ENCODE results near the gene LRSAM1.

Gene LRSAM1

DNA sequence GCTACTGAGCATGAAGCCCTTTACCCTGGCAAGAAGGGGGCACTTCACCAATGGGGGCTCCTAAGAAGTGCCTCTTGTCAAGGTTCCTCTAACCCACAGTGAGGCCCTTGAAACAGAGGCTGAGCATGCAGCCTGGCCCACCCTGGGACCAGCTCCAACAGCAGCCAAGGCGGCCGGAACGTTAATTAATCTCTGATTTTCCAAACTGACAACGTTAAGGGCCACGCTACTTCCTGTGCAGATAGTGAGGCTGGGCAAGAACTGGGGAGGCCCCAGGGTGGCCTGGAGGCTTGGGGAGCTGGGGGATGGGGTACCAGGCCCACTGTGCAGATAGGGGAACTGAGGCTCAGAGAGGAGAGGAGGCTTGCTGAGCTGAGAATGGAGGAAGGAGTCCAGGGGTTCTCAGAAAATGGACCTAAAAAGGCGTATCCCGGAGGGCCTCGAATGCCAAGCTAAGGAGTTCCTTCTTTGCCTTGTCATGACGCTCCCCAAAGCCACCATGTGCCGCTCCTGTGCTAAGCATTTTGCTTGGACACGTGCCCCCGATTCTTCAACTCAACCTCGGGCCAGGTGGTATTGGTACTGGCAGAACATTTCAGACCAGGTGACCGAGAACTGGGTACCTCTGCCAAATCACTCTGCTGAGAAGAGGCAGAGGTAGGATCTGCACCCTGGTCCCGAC is 88.8 kb downstream of the LRSAM1 start:
- DNase-seq (ENCODE audit: low spot score): no peak
- Histone ChIP-seq H3K4me3 (ENCODE audit: low read length in 2 of 2) (no peak overlapping the region), H3K4me1 (ENCODE audit: control insufficient read depth in 2 of 2, insufficient read depth in 1 of 2, low read depth in 1 of 2, low read length in 2 of 2) (peaks cover 0 to 5% of the 10 kb centered on the region in 2 donors), H3K79me1 (ENCODE audit: low read depth, low read length) (peaks cover 17% of the 10 kb centered on the region), H2BK15ac (ENCODE audit: low read length) (no peak overlapping the region), H2BK120ac (ENCODE audit: low read depth, low read length) (no peak overlapping the region), H2BK5ac (ENCODE audit: low read length) (peak overlapping the region; percentile 26), H3K9ac (ENCODE audit: low read depth, low read length, poor library complexity) (no peak overlapping the region), H3K27me3 (ENCODE audit: control insufficient read depth in 3 of 3, insufficient read depth in 3 of 3, low read depth in 1 of 3, low read length in 3 of 3) (no peaks in the 10 kb centered on the region), H2BK12ac (ENCODE audit: low read length) (no peak overlapping the region), H3K4me2 (ENCODE audit: insufficient read depth, low read length, poor library complexity, severe bottlenecking) (no peak overlapping the region), H3K9me3 (replicated peaks in 1 of 2; ENCODE audit: control insufficient read depth in 2 of 2, insufficient read depth in 1 of 2, low read depth in 1 of 2, low read length in 2 of 2) (no peaks in the 10 kb centered on the region), H2AK5ac (ENCODE audit: low read depth, low read length) (peak overlapping the region; percentile 45), H4K91ac (ENCODE audit: low read depth, low read length, poor library complexity) (no peak overlapping the region), H3K4ac (ENCODE audit: low read length) (no peak overlapping the region), H3K36me3 (replicated peaks in 1 of 2; ENCODE audit: control insufficient read depth in 2 of 2, insufficient read depth in 2 of 2, low read length in 2 of 2) (no peaks in the 10 kb centered on the region), H3K18ac (ENCODE audit: low read length) (peak overlapping the region; percentile 8), H3K23ac (ENCODE audit: low read depth, low read length, poor library complexity) (no peak overlapping the region), H3K27ac (replicated peaks; ENCODE audit: low read length) (no peak overlapping the region), H4K8ac (ENCODE audit: low read depth, low read length) (no peak overlapping the region), H3K14ac (ENCODE audit: low read length) (no peak overlapping the region), H2AFZ (ENCODE audit: low read length) (no peak overlapping the region)
- WGBS, 2 donors (ENCODE audit: extremely low coverage in 2 of 2, insufficient read length in 2 of 2, insufficient replicate concordance in 1 of 2): no CpG with 5 or more reads among the region's 15 CpGs

DNA sequence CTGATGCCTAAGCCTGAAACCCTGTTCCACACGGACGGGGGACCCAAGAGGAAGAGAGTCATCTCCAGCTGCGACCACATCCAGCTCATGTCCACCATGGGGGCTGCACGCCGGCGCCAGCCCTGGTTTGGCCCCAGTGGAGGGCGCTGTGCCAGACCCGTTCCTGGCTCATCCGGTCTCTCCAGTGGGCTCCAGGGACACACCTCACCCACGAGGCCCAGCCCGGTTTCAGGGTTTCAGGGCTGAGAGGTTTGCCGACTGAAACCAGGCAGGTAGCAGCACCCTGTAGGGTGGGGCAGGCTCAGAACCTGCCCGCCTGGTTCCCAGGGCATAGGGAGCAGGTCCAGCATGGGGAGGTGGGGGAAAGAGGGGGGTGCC is 89.3 kb downstream of the LRSAM1 start:
- no peaks in the 10 kb centered on the region for H3K9me3 ChIP-seq (replicated peaks in 1 of 2; ENCODE audit: control insufficient read depth in 2 of 2, insufficient read depth in 1 of 2, low read depth in 1 of 2, low read length in 2 of 2)
- H2BK5ac ChIP-seq (ENCODE audit: low read length): peak overlapping the region; percentile 26
- H3K79me1 ChIP-seq (ENCODE audit: low read depth, low read length): peaks cover 17% of the 10 kb centered on the region
- H2BK15ac ChIP-seq (ENCODE audit: low read length): no peak overlapping the region
- H3K4ac ChIP-seq (ENCODE audit: low read length): no peak overlapping the region
- DNase-seq (ENCODE audit: low spot score): no peak
- no peak overlapping the region for H3K4me2 ChIP-seq (ENCODE audit: insufficient read depth, low read length, poor library complexity, severe bottlenecking)
- H2AFZ ChIP-seq (ENCODE audit: low read length): no peak overlapping the region
- no peak overlapping the region for H2BK120ac ChIP-seq (ENCODE audit: low read depth, low read length)
- H4K8ac ChIP-seq (ENCODE audit: low read depth, low read length): no peak overlapping the region
- H3K9ac ChIP-seq (ENCODE audit: low read depth, low read length, poor library complexity): peak overlapping the region; percentile 54
- H3K4me1 ChIP-seq (ENCODE audit: control insufficient read depth in 2 of 2, insufficient read depth in 1 of 2, low read depth in 1 of 2, low read length in 2 of 2): peaks cover 1 to 8% of the 10 kb centered on the region in 2 donors
- no CpG with 5 or more reads among the region's 13 CpGs for WGBS, 2 donors (ENCODE audit: extremely low coverage in 2 of 2, insufficient read length in 2 of 2, insufficient replicate concordance in 1 of 2)
- no peak overlapping the region for H3K23ac ChIP-seq (ENCODE audit: low read depth, low read length, poor library complexity)
- H4K91ac ChIP-seq (ENCODE audit: low read depth, low read length, poor library complexity): no peak overlapping the region
- H2BK12ac ChIP-seq (ENCODE audit: low read length): no peak overlapping the region
- no peak overlapping the region for H3K14ac ChIP-seq (ENCODE audit: low read length)
- H2AK5ac ChIP-seq (ENCODE audit: low read depth, low read length): peak overlapping the region; percentile 57
- no peak overlapping the region for H3K27ac ChIP-seq (replicated peaks; ENCODE audit: low read length)
- H3K27me3 ChIP-seq (ENCODE audit: control insufficient read depth in 3 of 3, insufficient read depth in 3 of 3, low read depth in 1 of 3, low read length in 3 of 3): no peaks in the 10 kb centered on the region
- H3K4me3 ChIP-seq (ENCODE audit: low read length in 2 of 2): no peak overlapping the region
- H3K36me3 ChIP-seq (replicated peaks in 1 of 2; ENCODE audit: control insufficient read depth in 2 of 2, insufficient read depth in 2 of 2, low read length in 2 of 2): no peaks in the 10 kb centered on the region
- H3K18ac ChIP-seq (ENCODE audit: low read length): peak overlapping the region; percentile 67

DNA sequence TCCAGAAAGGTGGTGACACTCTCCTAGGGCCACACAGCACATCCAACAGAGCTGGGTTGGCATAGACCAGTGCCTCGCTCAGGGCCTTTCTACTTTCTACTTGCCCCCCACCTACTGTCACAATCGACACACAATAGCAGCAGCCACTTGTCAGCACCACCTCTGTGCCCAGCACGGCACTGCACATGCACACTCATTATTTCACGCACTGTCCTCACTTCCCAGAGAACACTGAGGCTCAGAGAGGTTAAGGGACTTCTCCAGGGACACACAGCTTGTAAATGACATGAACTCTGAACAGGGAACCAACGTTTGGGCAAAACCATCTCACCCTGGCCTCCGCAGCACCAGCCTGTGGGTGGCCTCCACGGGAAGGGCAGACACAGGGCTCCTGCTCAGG is 89.9 kb downstream of the LRSAM1 start:
- Histone ChIP-seq H3K27me3 (ENCODE audit: control insufficient read depth in 3 of 3, insufficient read depth in 3 of 3, low read depth in 1 of 3, low read length in 3 of 3) (no peaks in the 10 kb centered on the region), H3K4me1 (ENCODE audit: control insufficient read depth in 2 of 2, insufficient read depth in 1 of 2, low read depth in 1 of 2, low read length in 2 of 2) (peaks cover 6 to 12% of the 10 kb centered on the region in 2 donors), H3K36me3 (replicated peaks in 1 of 2; ENCODE audit: control insufficient read depth in 2 of 2, insufficient read depth in 2 of 2, low read length in 2 of 2) (no peaks in the 10 kb centered on the region), H3K18ac (ENCODE audit: low read length) (peak overlapping the region; percentile 32), H3K4me2 (ENCODE audit: insufficient read depth, low read length, poor library complexity, severe bottlenecking) (no peak overlapping the region), H4K8ac (ENCODE audit: low read depth, low read length) (no peak overlapping the region), H2AFZ (ENCODE audit: low read length) (no peak overlapping the region), H2AK5ac (ENCODE audit: low read depth, low read length) (peak overlapping the region; percentile 57), H4K91ac (ENCODE audit: low read depth, low read length, poor library complexity) (no peak overlapping the region), H2BK5ac (ENCODE audit: low read length) (no peak overlapping the region), H3K23ac (ENCODE audit: low read depth, low read length, poor library complexity) (no peak overlapping the region), H3K14ac (ENCODE audit: low read length) (no peak overlapping the region), H2BK12ac (ENCODE audit: low read length) (no peak overlapping the region), H3K27ac (replicated peaks; ENCODE audit: low read length) (no peak overlapping the region), H3K4ac (ENCODE audit: low read length) (no peak overlapping the region), H2BK15ac (ENCODE audit: low read length) (no peak overlapping the region), H3K79me1 (ENCODE audit: low read depth, low read length) (peaks cover 17% of the 10 kb centered on the region), H3K9ac (ENCODE audit: low read depth, low read length, poor library complexity) (peak overlapping the region; percentile 50), H2BK120ac (ENCODE audit: low read depth, low read length) (no peak overlapping the region), H3K9me3 (replicated peaks in 1 of 2; ENCODE audit: control insufficient read depth in 2 of 2, insufficient read depth in 1 of 2, low read depth in 1 of 2, low read length in 2 of 2) (no peaks in the 10 kb centered on the region), H3K4me3 (ENCODE audit: low read length in 2 of 2) (no peak overlapping the region)
- WGBS, 2 donors (ENCODE audit: extremely low coverage in 2 of 2, insufficient read length in 2 of 2, insufficient replicate concordance in 1 of 2): no CpG with 5 or more reads among the region's 7 CpGs
- DNase-seq (ENCODE audit: low spot score): no peak

DNA sequence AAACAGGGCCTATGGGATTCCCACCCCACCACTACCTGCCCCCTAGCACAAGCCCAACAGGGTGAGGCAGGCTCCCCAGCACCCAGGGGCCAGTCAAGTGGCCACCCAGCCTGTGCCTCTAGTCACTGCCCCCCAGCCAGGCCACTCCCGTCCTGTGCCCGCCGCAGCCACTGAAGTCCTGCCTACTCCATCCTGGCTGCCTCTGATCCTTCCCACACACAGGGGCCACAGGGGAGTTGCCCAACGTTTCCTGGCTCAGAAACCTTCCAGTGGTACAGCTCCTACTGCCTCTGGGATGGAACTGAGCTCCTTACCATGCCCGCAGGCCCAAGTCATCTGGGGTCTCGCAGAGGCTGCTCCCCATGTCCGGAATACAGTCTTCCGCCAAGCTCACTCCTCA is 90.6 kb downstream of the LRSAM1 start:
- H2BK15ac ChIP-seq (ENCODE audit: low read length): no peak overlapping the region
- no peak overlapping the region for H3K23ac ChIP-seq (ENCODE audit: low read depth, low read length, poor library complexity)
- no peak for DNase-seq (ENCODE audit: low spot score)
- no peak overlapping the region for H3K4ac ChIP-seq (ENCODE audit: low read length)
- H3K4me3 ChIP-seq (ENCODE audit: low read length in 2 of 2): no peak overlapping the region
- no peak overlapping the region for H3K14ac ChIP-seq (ENCODE audit: low read length)
- WGBS, 2 donors (ENCODE audit: extremely low coverage in 2 of 2, insufficient read length in 2 of 2, insufficient replicate concordance in 1 of 2): no CpG with 5 or more reads among the region's 8 CpGs
- H3K9ac ChIP-seq (ENCODE audit: low read depth, low read length, poor library complexity): peak overlapping the region; percentile 74
- peak overlapping the region; percentile 39 for H3K18ac ChIP-seq (ENCODE audit: low read length)
- H4K8ac ChIP-seq (ENCODE audit: low read depth, low read length): no peak overlapping the region
- no peak overlapping the region for H2AFZ ChIP-seq (ENCODE audit: low read length)
- H3K4me1 ChIP-seq (ENCODE audit: control insufficient read depth in 2 of 2, insufficient read depth in 1 of 2, low read depth in 1 of 2, low read length in 2 of 2): peaks cover 6 to 18% of the 10 kb centered on the region in 2 donors
- H4K91ac ChIP-seq (ENCODE audit: low read depth, low read length, poor library complexity): no peak overlapping the region
- no peak overlapping the region for H2BK5ac ChIP-seq (ENCODE audit: low read length)
- no peaks in the 10 kb centered on the region for H3K27me3 ChIP-seq (ENCODE audit: control insufficient read depth in 3 of 3, insufficient read depth in 3 of 3, low read depth in 1 of 3, low read length in 3 of 3)
- H3K27ac ChIP-seq (replicated peaks; ENCODE audit: low read length): no peak overlapping the region
- peak overlapping the region; percentile 14 for H2BK12ac ChIP-seq (ENCODE audit: low read length)
- H3K9me3 ChIP-seq (replicated peaks in 1 of 2; ENCODE audit: control insufficient read depth in 2 of 2, insufficient read depth in 1 of 2, low read depth in 1 of 2, low read length in 2 of 2): no peaks in the 10 kb centered on the region
- peak overlapping the region; percentile 57 for H2AK5ac ChIP-seq (ENCODE audit: low read depth, low read length)
- H3K4me2 ChIP-seq (ENCODE audit: insufficient read depth, low read length, poor library complexity, severe bottlenecking): no peak overlapping the region
- H3K79me1 ChIP-seq (ENCODE audit: low read depth, low read length): peaks cover 18% of the 10 kb centered on the region
- no peak overlapping the region for H2BK120ac ChIP-seq (ENCODE audit: low read depth, low read length)
- H3K36me3 ChIP-seq (replicated peaks in 1 of 2; ENCODE audit: control insufficient read depth in 2 of 2, insufficient read depth in 2 of 2, low read length in 2 of 2): no peaks in the 10 kb centered on the region

Measured in neuronal stem cell (in vitro differentiated cells).